Testis (tissue), 2 donors: ENCODE results near the gene ZNF605.

Source experiments
- CTCF ChIP-seq, 3 experiments: fragments of 450-650 bp in 2 of 3; fragments of 200-600 bp in 1 of 3; sonication (generic) in 1 of 3; IDR thresholded peaks; one replicate each; pipeline ENCODE4 v1.5.1; 2016 to 2019; ENCODE audit warnings: antibody characterized with exemption in 3 of 3, mild to moderate bottlenecking in 2 of 3, moderate library complexity in 1 of 3
- POLR2A ChIP-seq: fragments of 450-650 bp; IDR thresholded peaks from one replicate; pipeline ENCODE4 v1.6.1; 2017; ENCODE audit warnings: antibody characterized with exemption, mild to moderate bottlenecking, moderate library complexity

GRCh38 chr12:132872975-132873421 lies 83.1 kb downstream of the ZNF605 start:
- TF ChIP-seq CTCF (IDR thresholded peaks at IDR 0.05) (no peak), POLR2A (no peak)
